Uterus (tissue), 4 donors: ENCODE data around the gene PSMD6. TPM values are rescaled to one million over a fixed set of nuclear protein-coding genes. Genes with fewer than 3 reads are reported as not detected.
A peak's percentile ranks its signal among the peaks of the same experiment; 100 is the strongest.

Source experiments
- DNase-seq, 2 donors: peaks; one replicate each; pipeline ENCODE4 v3.0.0-alpha.2; 2019 to 2020
- H3K27ac ChIP-seq, 2 donors: fragments of 200-600 bp; sonication (generic); 1 replicate in 1 of 2; 2 replicates in 1 of 2; pipeline ENCODE4 v1.5.1; 2016 to 2018
- H3K27me3 ChIP-seq, 2 donors: fragments of 200-600 bp; sonication (generic); one replicate each; pipeline ENCODE4 v1.5.1; 2018 to 2019; ENCODE audit warnings: control low read depth in 1 of 2
- H3K36me3 ChIP-seq, 2 donors: fragments of 200-600 bp; sonication (generic); one replicate each; pipeline ENCODE4 v1.5.1; 2019; ENCODE audit warnings: control low read depth in 1 of 2
- H3K4me1 ChIP-seq, 2 donors: fragments of 200-600 bp; sonication (generic); one replicate each; pipeline ENCODE4 v1.5.1; 2018 to 2019; ENCODE audit warnings: control low read depth in 1 of 2
- H3K4me3 ChIP-seq, 2 donors: fragments of 200-600 bp; sonication (generic); 1 replicate in 1 of 2; 2 replicates in 1 of 2; pipeline ENCODE4 v1.5.1; 2018 to 2019; ENCODE audit warnings: mild to moderate bottlenecking in 1 of 2
- H3K9me3 ChIP-seq, 2 donors: fragments of 200-600 bp; sonication (generic); one replicate each; pipeline ENCODE4 v1.5.1; 2019; ENCODE audit warnings: control low read depth in 1 of 2
- CTCF ChIP-seq, 4 experiments: fragments of 200-600 bp in 2 of 4; fragments of 450-650 bp in 2 of 4; sonication (generic) in 2 of 4; IDR thresholded peaks; one replicate each; pipeline ENCODE4 v1.5.1; 2016 to 2019; ENCODE audit warnings: antibody characterized with exemption in 4 of 4, mild to moderate bottlenecking in 2 of 4, moderate library complexity in 1 of 4
- POLR2A ChIP-seq, 2 donors: fragments of 450-650 bp; IDR thresholded peaks; one replicate each; pipeline ENCODE4 v1.6.1; 2016; ENCODE audit warnings: antibody characterized with exemption in 2 of 2, mild to moderate bottlenecking in 1 of 2, moderate library complexity in 1 of 2
- intact Hi-C: fragments of 100-400 bp; cut with DNase I; formaldehyde crosslinking; loops from one replicate; pipeline ENCODE4 v1.15.1; 2023; ENCODE audit warnings: low total_unique reads
- total RNA-seq, 4 donors: library from RNA; depleted of rRNA in 3 of 4; stranded (reverse); fragments of >200 nt in 3 of 4; gene quantifications; one replicate each; pipeline versions ENCODE4 v1.1.0 to v1.2.4, GENCODE V29; 2014 to 2023
- donor health status: DM: yes; HTN: yes; CAD: no.

Gene PSMD6
- total RNA-seq, 4 donors from 2014 or later = 49.2 to 72.1 (median 65.0) TPM

- TF ChIP-seq CTCF (IDR thresholded peaks at IDR 0.05) (no peak), POLR2A (IDR thresholded peaks at IDR 0.05) (no peak)
- intact Hi-C loops = no loop called here
- DNase-seq = no peak
- H3K4me1 ChIP-seq = peaks cover 0 to 4% of the 10 kb centered on the region in 2 donors
- H3K9me3 ChIP-seq = no peaks in the 10 kb centered on the region
- no peak overlapping the region for H3K27ac ChIP-seq
- no peaks in the 10 kb centered on the region for H3K36me3 ChIP-seq
- H3K27me3 ChIP-seq = no peaks in the 10 kb centered on the region
- no peak overlapping the region for H3K4me3 ChIP-seq
Measured at GRCh38 chr3:63980830-63981498, 42.3 kb downstream of the PSMD6 start.

GRCh38 chr3:63980019-63980418 is 43.3 kb downstream of the PSMD6 start:
- peaks cover 0 to 5% of the 10 kb centered on the region in 2 donors for H3K4me1 ChIP-seq
- TF ChIP-seq POLR2A (IDR thresholded peaks at IDR 0.05) (no peak), CTCF (IDR thresholded peaks at IDR 0.05) (no peak)
- intact Hi-C loops = no loop called here
- no peak overlapping the region for H3K4me3 ChIP-seq
- peak overlapping the region; percentile 13 to 55 for H3K27ac ChIP-seq
- DNase-seq = no peak
- no peaks in the 10 kb centered on the region for H3K27me3 ChIP-seq
- H3K36me3 ChIP-seq = no peaks in the 10 kb centered on the region
- no peaks in the 10 kb centered on the region for H3K9me3 ChIP-seq

- Histone ChIP-seq H3K4me1 (peaks cover 0 to 5% of the 10 kb centered on the region in 2 donors), H3K36me3 (no peaks in the 10 kb centered on the region), H3K9me3 (no peaks in the 10 kb centered on the region), H3K4me3 (no peak overlapping the region), H3K27me3 (no peaks in the 10 kb centered on the region), H3K27ac (peak overlapping the region; percentile 13 to 55)
- intact Hi-C loops = no loop called here
- no peak for TF ChIP-seq CTCF (IDR thresholded peaks at IDR 0.05)
- TF ChIP-seq POLR2A (IDR thresholded peaks at IDR 0.05) = no peak
- DNase-seq = no peak
Measured at GRCh38 chr3:63979093-63979885, 44.0 kb downstream of the PSMD6 start.

- Histone ChIP-seq H3K36me3 (no peaks in the 10 kb centered on the region), H3K27me3 (no peaks in the 10 kb centered on the region), H3K4me3 (no peak overlapping the region), H3K4me1 (peaks cover 0 to 5% of the 10 kb centered on the region in 2 donors), H3K9me3 (no peaks in the 10 kb centered on the region), H3K27ac (peak overlapping the region; percentile 58)
- no peak for DNase-seq
- no peak for TF ChIP-seq POLR2A (IDR thresholded peaks at IDR 0.05)
- no peak for TF ChIP-seq CTCF (IDR thresholded peaks at IDR 0.05)
- intact Hi-C loops = no loop called here
Measured at GRCh38 chr3:63977893-63978292, 45.4 kb downstream of the PSMD6 start.

- no peak overlapping the region for H3K4me3 ChIP-seq
- DNase-seq = no peak
- peaks cover 4 to 5% of the 10 kb centered on the region in 2 donors for H3K4me1 ChIP-seq
- H3K27me3 ChIP-seq = no peaks in the 10 kb centered on the region
- peak overlapping the region; percentile 58 for H3K27ac ChIP-seq
- intact Hi-C loops = no loop called here
- TF ChIP-seq CTCF (IDR thresholded peaks at IDR 0.05) = no peak
- no peak for TF ChIP-seq POLR2A (IDR thresholded peaks at IDR 0.05)
- no peaks in the 10 kb centered on the region for H3K9me3 ChIP-seq
- H3K36me3 ChIP-seq = no peaks in the 10 kb centered on the region
Measured at GRCh38 chr3:63976872-63977200, 46.5 kb downstream of the PSMD6 start.
